ENCODE measurements around the gene GLP2R.

GLP2R gene

GRCh38 chr17:9790316-9790715 lies 35.4 kb upstream of the GLP2R start:
- DNase-seq (ENCODE audit: low read depth in 2 of 2): no peak
- TF ChIP-seq CTCF (IDR thresholded peaks at IDR 0.05; ENCODE audit: low read depth, low read length): no peak
- H3K4me3 ChIP-seq (replicated peaks in 1 of 2; ENCODE audit: low read depth in 2 of 2, low read length in 2 of 2): no peak overlapping the region

GRCh38 chr17:9790889-9791876 lies 34.5 kb upstream of the GLP2R start, which contains the start of gene DHRS7C:
TSS of gene DHRS7C (minus strand) at chr17:9791592. CDS start at chr17:9791284, 308 bp downstream.
- no peak within 1 kb of the TSS for H3K4me3 ChIP-seq (replicated peaks in 1 of 2; ENCODE audit: low read depth in 2 of 2, low read length in 2 of 2)
- DNase-seq (ENCODE audit: low read depth in 2 of 2): no peak
- no peak for TF ChIP-seq CTCF (IDR thresholded peaks at IDR 0.05; ENCODE audit: low read depth, low read length)

- no peak for TF ChIP-seq CTCF (IDR thresholded peaks at IDR 0.05; ENCODE audit: low read depth, low read length)
- H3K4me3 ChIP-seq (replicated peaks in 1 of 2; ENCODE audit: low read depth in 2 of 2, low read length in 2 of 2): no peak overlapping the region
- DNase-seq (ENCODE audit: low read depth in 2 of 2): no peak
Observed at GRCh38 chr17:9792181-9792840, 33.4 kb upstream of the GLP2R start.

GRCh38 chr17:9798008-9798407 lies 27.7 kb upstream of the GLP2R start:
- no peak overlapping the region for H3K4me3 ChIP-seq (replicated peaks in 1 of 2; ENCODE audit: low read depth in 2 of 2, low read length in 2 of 2)
- DNase-seq (ENCODE audit: low read depth in 2 of 2): no peak
- TF ChIP-seq CTCF (IDR thresholded peaks at IDR 0.05; ENCODE audit: low read depth, low read length): no peak

- no peak for DNase-seq (ENCODE audit: low read depth in 2 of 2)
- H3K4me3 ChIP-seq (replicated peaks in 1 of 2; ENCODE audit: low read depth in 2 of 2, low read length in 2 of 2): no peak overlapping the region
- no peak for TF ChIP-seq CTCF (IDR thresholded peaks at IDR 0.05; ENCODE audit: low read depth, low read length)
Observed at GRCh38 chr17:9798724-9799123, 27.0 kb upstream of the GLP2R start.

GRCh38 chr17:9801505-9801904 lies 24.2 kb upstream of the GLP2R start:
- DNase-seq (ENCODE audit: low read depth in 2 of 2): no peak
- no peak for TF ChIP-seq CTCF (IDR thresholded peaks at IDR 0.05; ENCODE audit: low read depth, low read length)
- no peak overlapping the region for H3K4me3 ChIP-seq (replicated peaks in 1 of 2; ENCODE audit: low read depth in 2 of 2, low read length in 2 of 2)
